Fibroblast of skin of back (primary cell): ENCODE data around the gene ZNF471.

Source experiments
- DNase-seq: peaks from one replicate; pipeline ENCODE4 v3.0.0-alpha.2; 2013

ZNF471 gene

GRCh38 chr19:56573914-56574313 lies 66.3 kb downstream of the ZNF471 start:
- no peak for DNase-seq

GRCh38 chr19:56577719-56578602 lies 70.3 kb downstream of the ZNF471 start:
- no peak for DNase-seq
